Thoracic aorta (tissue), 2 donors: ENCODE measurements around the gene CNN2. TPM values are rescaled to one million over a fixed set of nuclear protein-coding genes. Genes with fewer than 3 reads are reported as not detected.

ENCODE experiments used
- ATAC-seq: fragments of 150-250 bp; one replicate; pipeline ENCODE4 v1.8.0; 2017; ENCODE audit warnings: low read depth; ENCODE audit not compliant: insufficient number of reproducible peaks, low FRiP score
- DNase-seq: peaks from one replicate; pipeline ENCODE4 v3.0.0-alpha.2; 2020; ENCODE audit warnings: low spot score
- H3K27ac ChIP-seq, 2 donors: fragments of 200-600 bp; sonication (generic); 1 replicate in 1 of 2; 2 replicates in 1 of 2; pipeline ENCODE4 v1.5.1; 2016; ENCODE audit warnings: mild to moderate bottlenecking in 2 of 2, moderate library complexity in 2 of 2
- H3K27me3 ChIP-seq: fragments of 200-600 bp; sonication (generic); replicated peaks from 2 replicates; pipeline ENCODE4 v1.6.0; 2016; ENCODE audit warnings: mild to moderate bottlenecking; ENCODE audit not compliant: insufficient read depth
- H3K36me3 ChIP-seq: fragments of 200-600 bp; sonication (generic); one replicate; pipeline ENCODE4 v1.5.1; 2016
- H3K4me1 ChIP-seq, 2 donors: fragments of 200-600 bp; sonication (generic); 1 replicate in 1 of 2; 2 replicates in 1 of 2; pipeline versions ENCODE4 v1.5.1 to v1.6.0; 2016; ENCODE audit warnings: low read depth in 2 of 2, mild to moderate bottlenecking in 1 of 2; ENCODE audit not compliant: control insufficient read depth in 1 of 2
- H3K4me3 ChIP-seq: fragments of 200-600 bp; sonication (generic); 2 replicates; pipeline ENCODE4 v1.5.1; 2016; ENCODE audit warnings: mild to moderate bottlenecking
- H3K9me3 ChIP-seq: fragments of 200-600 bp; sonication (generic); 2 replicates; pipeline ENCODE4 v1.5.1; 2016
- CTCF ChIP-seq: fragments of 200-600 bp; sonication (generic); IDR thresholded peaks from one replicate; pipeline ENCODE4 v1.5.1; 2019; ENCODE audit warnings: antibody characterized with exemption
- total RNA-seq, 2 donors: library from RNA; depleted of rRNA; stranded (reverse); fragments of >200 nt; gene quantifications; one replicate each; pipeline versions ENCODE4 v1.1.0 to v1.2.3, GENCODE V29; 2016

The CNN2 gene
- total RNA-seq, 2 donors from 2014 or later: 96.9 to 193 TPM

DNA sequence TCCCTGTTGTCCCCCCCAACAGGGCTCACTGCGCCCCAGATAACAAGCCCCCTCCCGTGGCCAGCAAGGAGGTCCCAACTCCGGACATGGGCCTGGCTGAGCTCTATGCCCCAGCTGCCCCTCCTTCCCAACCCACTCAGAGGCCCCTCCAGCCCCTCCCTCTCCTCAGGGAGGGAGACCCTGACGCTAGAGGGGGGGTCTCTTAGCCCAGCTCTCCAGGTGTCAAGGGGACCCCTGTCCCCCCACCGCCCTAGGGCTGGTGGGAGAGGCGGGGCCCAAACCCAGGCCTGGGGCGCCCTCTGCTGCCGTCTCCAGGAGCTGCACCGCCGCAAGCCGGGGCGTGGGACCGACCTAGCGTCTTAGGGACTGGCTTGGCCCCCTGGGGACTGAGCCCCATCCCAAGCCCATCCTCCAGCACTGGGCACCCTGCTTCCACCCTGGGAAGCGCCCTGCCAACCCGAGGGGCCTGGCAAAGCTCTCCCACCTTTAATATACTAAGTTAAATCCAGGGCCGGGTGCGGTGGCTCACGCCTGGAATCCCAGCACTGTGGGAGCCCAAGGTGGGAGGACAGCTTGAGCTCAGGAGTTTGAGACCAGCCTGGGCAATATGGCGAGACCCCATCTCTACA lies 24.8 kb upstream of the CNN2 start:
- no peak for DNase-seq
- peak overlapping the region; percentile 32 for H3K4me3 ChIP-seq
- no peak overlapping the region for H3K27ac ChIP-seq
- no peaks in the 10 kb centered on the region for H3K9me3 ChIP-seq
- peaks cover 7% of the 10 kb centered on the region for H3K27me3 ChIP-seq
- no peak for ATAC-seq
- no peaks in the 10 kb centered on the region for H3K36me3 ChIP-seq
- TF ChIP-seq CTCF: peak; percentile 91
- peaks cover 0 to 3% of the 10 kb centered on the region in 2 donors for H3K4me1 ChIP-seq

GRCh38 chr19:1002600-1002999 lies 23.8 kb upstream of the CNN2 start:
- Histone ChIP-seq H3K4me1 (peaks cover 0 to 3% of the 10 kb centered on the region in 2 donors), H3K9me3 (no peaks in the 10 kb centered on the region), H3K36me3 (no peaks in the 10 kb centered on the region), H3K27me3 (peaks cover 7% of the 10 kb centered on the region), H3K4me3 (no peak overlapping the region), H3K27ac (no peak overlapping the region)
- no peak for DNase-seq
- no peak for TF ChIP-seq CTCF
- no peak for ATAC-seq

- Histone ChIP-seq H3K36me3 (no peaks in the 10 kb centered on the region), H3K4me1 (peaks cover 0 to 3% of the 10 kb centered on the region in 2 donors), H3K27ac (no peak overlapping the region), H3K9me3 (no peaks in the 10 kb centered on the region), H3K4me3 (no peak overlapping the region), H3K27me3 (peaks cover 7% of the 10 kb centered on the region)
- no peak for TF ChIP-seq CTCF
- DNase-seq (no peak), ATAC-seq (no peak)
These were observed 23.1 kb upstream of the CNN2 start for GRCh38 chr19:1003283-1003682.

GRCh38 chr19:1004204-1004802 lies 22.1 kb upstream of the CNN2 start:
- H3K36me3 ChIP-seq: no peaks in the 10 kb centered on the region

More at GRCh38 chr19:1004204-1004802, 22.1 kb upstream of the CNN2 start:
- Histone ChIP-seq H3K4me1 (peaks cover 0 to 3% of the 10 kb centered on the region in 2 donors), H3K4me3 (no peak overlapping the region), H3K27ac (no peak overlapping the region), H3K27me3 (peaks cover 7% of the 10 kb centered on the region), H3K9me3 (no peaks in the 10 kb centered on the region)
- ATAC-seq (no peak), DNase-seq (no peak)
- TF ChIP-seq CTCF: no peak
